AG20443 (cell line): ENCODE results near the gene TSN.
"Not testable (repeated sequence)": the region's sequence is repeated elsewhere in the genome, so short reads cannot be mapped to it uniquely, and the experiment has no call there.

Experiments used
- DNase-seq: peaks from one replicate; pipeline ENCODE4 v3.0.0; 2012; ENCODE audit warnings: low spot score, mixed read lengths

The TSN gene

GRCh38 chr2:121801916-121802315, 46.5 kb downstream of the TSN start:
- no peak for DNase-seq

- no peak for DNase-seq
Measured at GRCh38 chr2:121803503-121803902, 48.1 kb downstream of the TSN start.

- DNase-seq, result no peak
Measured at GRCh38 chr2:121804340-121804739, 48.9 kb downstream of the TSN start.

- no peak for DNase-seq
Measured at GRCh38 chr2:121804997-121805765, 49.7 kb downstream of the TSN start.

GRCh38 chr2:121805766-121806143, 50.3 kb downstream of the TSN start:
- no peak for DNase-seq

GRCh38 chr2:121807771-121808170, 52.3 kb downstream of the TSN start:
- DNase-seq, result not testable (repeated sequence)

GRCh38 chr2:121809607-121810006, 54.2 kb downstream of the TSN start:
- no peak for DNase-seq

GRCh38 chr2:121810959-121811853, 55.8 kb downstream of the TSN start:
- peak; percentile 90 for DNase-seq

- not testable (repeated sequence) for DNase-seq
Measured at GRCh38 chr2:121813083-121813482, 57.6 kb downstream of the TSN start.

- no peak for DNase-seq
Measured at GRCh38 chr2:121815216-121815615, 59.8 kb downstream of the TSN start.

GRCh38 chr2:121816797-121817196, 61.3 kb downstream of the TSN start:
- peak; percentile 6 for DNase-seq

GRCh38 chr2:121817304-121817703, 61.9 kb downstream of the TSN start:
- DNase-seq, result not testable (repeated sequence)
